Ovary (tissue), 9 donors: Measurements from ENCODE around the gene MFF. TPM values are rescaled to one million over a fixed set of nuclear protein-coding genes. Genes with fewer than 3 reads are reported as not detected.

Experiments used
- DNase-seq, 5 donors: peaks; one replicate each; pipeline ENCODE4 v3.0.0-alpha.2; 2019 to 2020
- H3K27ac ChIP-seq, 2 donors: fragments of 200-600 bp; one replicate each; pipeline versions ENCODE4 v1.5.1 to v1.8.0; 2019 to 2022
- H3K27me3 ChIP-seq: fragments of 200-600 bp; one replicate; pipeline ENCODE4 v1.8.0; 2022
- H3K36me3 ChIP-seq: fragments of 200-600 bp; sonication (generic); one replicate; pipeline ENCODE4 v1.5.1; 2019
- H3K4me1 ChIP-seq: one replicate; pipeline ENCODE4 v1.8.1; 2013; ENCODE audit warnings: mild to moderate bottlenecking, moderate library complexity; ENCODE audit not compliant: insufficient read depth
- H3K4me3 ChIP-seq: fragments of 200-600 bp; sonication (generic); one replicate; pipeline ENCODE4 v1.5.1; 2017
- H3K9me3 ChIP-seq, 2 donors: fragments of 200-600 bp in 1 of 2; sonication (generic) in 1 of 2; one replicate each; pipeline versions ENCODE4 v1.5.1 to v1.8.1; 2013 to 2019; ENCODE audit warnings: mild to moderate bottlenecking in 1 of 2, moderate library complexity in 1 of 2
- EP300 ChIP-seq: sonication (generic); formaldehyde crosslinking; IDR thresholded peaks from one replicate; pipeline ENCODE4 v1.6.1; 2017; ENCODE audit warnings: antibody characterized with exemption
- POLR2A ChIP-seq: fragments of 450-650 bp; IDR thresholded peaks from one replicate; pipeline ENCODE4 v1.6.1; 2017; ENCODE audit warnings: antibody characterized with exemption, mild to moderate bottlenecking, moderate library complexity
- WGBS, 3 donors: extraction: QIAGEN DNeasy Blood & Tissue Kit in 1 of 3; methylation state at CpG; one replicate each; pipeline versions ENCODE4 v1.1.5 to v1.1.7; 2013 to 2017; 5-methylcytosine and 5-hydroxymethylcytosine counted together
- intact Hi-C, 4 donors: fragments of 100-400 bp; cut with DNase I; formaldehyde crosslinking; loops; one replicate each; pipeline versions ENCODE4 v1.11.0 to v1.15.1; 2022 to 2023
- polyA plus RNA-seq, 2 donors: library from polyadenylated mRNA; stranded (reverse); fragments of 200-250 nt in 1 of 2; fragments of 350-450 nt in 1 of 2; fragmentation: Illumina TruSeq in 1 of 2; extraction: RNeasy Lipid Tissue Mini Kit (QIAGEN cat#74804) in 1 of 2; gene quantifications; one replicate each; pipeline ENCODE4 v1.2.3, GENCODE V29; 2013 to 2014
- total RNA-seq, 7 donors: library from RNA; depleted of rRNA in 2 of 7; stranded (reverse); fragments of >200 nt in 2 of 7; fragmentation: NEBNext Ultra II Directional in 3 of 7; extraction: Animal tissue kit (Norgen Biotek cat#: 25700) in 3 of 7; gene quantifications; one replicate each; pipeline versions ENCODE4 v1.1.0 to v1.2.4, GENCODE V29; 2016 to 2023
- TF ChIP-seq, protein P1 (sequence below), 3 donors: fragments of 450-650 bp in 2 of 3; fragments of 200-600 bp in 1 of 3; IDR thresholded peaks; one replicate each; pipeline versions ENCODE4 v1.5.1 to v1.8.0; 2016 to 2022; ENCODE audit warnings: antibody characterized with exemption in 3 of 3, mild to moderate bottlenecking in 1 of 3
- donor health status: DM: no; HTN: no; CAD: no; lungs with moderate emphysema.
- donor health status: DM: no; HTN: no; CAD: no.
- donor health status: Bipolar disorder and iron deficiency.
- donor health status: DM: yes; HTN: yes; CAD: no.
- donor health status: DM: no; HTN: no; CAD: no.
- donor health status: DM: yes; HTN: yes; CAD: no.

Gene MFF
- total and polyA plus RNA-seq, 9 donors, result 57.1 to 101 (median 71.0) TPM

DNA sequence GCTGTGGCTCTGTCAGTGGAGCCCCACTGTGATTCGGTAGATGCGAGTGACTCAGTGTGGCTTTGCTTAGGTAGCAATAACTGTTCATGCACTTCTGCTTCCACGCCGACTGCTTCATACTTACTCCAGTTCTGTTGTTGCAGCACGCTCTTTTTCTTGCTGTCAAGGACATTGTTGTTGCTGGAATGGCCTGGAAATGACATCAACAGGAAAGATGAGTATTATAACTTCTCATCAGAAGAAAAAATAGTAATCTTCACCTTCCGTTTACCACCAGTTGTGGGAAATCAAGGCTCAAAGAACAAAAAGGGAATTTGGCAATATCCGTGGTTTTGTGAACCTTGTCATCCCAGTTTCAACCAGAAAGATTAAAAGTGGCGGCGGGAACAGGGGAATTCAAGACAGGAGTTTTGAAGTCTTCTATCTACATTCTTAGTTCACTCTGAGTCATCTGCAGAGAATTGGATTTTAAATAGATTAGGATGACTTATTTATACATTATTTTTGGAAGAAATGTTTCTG lies 45.8 kb downstream of the MFF start:
- Histone ChIP-seq H3K9me3 (no peaks in the 10 kb centered on the region), H3K27ac (no peak overlapping the region), H3K4me3 (no peak overlapping the region), H3K4me1 (no peaks in the 10 kb centered on the region), H3K27me3 (no peaks in the 10 kb centered on the region), H3K36me3 (no peaks in the 10 kb centered on the region)
- DNase-seq, result no peak
- TF ChIP-seq POLR2A, result no peak
- TF ChIP-seq, protein P1, sequence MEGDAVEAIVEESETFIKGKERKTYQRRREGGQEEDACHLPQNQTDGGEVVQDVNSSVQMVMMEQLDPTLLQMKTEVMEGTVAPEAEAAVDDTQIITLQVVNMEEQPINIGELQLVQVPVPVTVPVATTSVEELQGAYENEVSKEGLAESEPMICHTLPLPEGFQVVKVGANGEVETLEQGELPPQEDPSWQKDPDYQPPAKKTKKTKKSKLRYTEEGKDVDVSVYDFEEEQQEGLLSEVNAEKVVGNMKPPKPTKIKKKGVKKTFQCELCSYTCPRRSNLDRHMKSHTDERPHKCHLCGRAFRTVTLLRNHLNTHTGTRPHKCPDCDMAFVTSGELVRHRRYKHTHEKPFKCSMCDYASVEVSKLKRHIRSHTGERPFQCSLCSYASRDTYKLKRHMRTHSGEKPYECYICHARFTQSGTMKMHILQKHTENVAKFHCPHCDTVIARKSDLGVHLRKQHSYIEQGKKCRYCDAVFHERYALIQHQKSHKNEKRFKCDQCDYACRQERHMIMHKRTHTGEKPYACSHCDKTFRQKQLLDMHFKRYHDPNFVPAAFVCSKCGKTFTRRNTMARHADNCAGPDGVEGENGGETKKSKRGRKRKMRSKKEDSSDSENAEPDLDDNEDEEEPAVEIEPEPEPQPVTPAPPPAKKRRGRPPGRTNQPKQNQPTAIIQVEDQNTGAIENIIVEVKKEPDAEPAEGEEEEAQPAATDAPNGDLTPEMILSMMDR (IDR thresholded peaks at IDR 0.05), result no peak
- no peak for TF ChIP-seq EP300
- 40 to 61% (median 42%) methylated on average over 9 of the region's 9 CpGs for WGBS, 3 donors
- intact Hi-C loops, result no loop called here

DNA sequence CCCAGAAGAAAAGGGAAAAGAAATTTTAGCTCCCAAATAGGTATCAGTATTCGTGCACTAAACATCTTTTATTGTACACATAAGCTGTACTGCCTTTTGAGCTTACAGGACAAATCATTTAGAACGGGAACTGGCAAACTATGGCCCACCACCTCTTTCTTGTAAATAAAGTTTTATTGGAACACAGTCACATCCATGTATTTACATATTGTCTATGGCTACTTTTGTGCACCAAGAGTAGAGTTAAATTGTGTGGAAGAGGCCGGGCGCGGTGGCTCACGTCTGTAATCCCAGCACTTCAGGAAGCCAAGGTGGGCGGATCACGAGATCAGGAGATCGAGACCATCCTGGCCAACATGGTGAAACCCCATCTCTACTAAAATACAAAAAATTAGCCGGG lies 48.3 kb downstream of the MFF start:
- H3K4me1 ChIP-seq, result no peaks in the 10 kb centered on the region
- WGBS, 3 donors, result 91 to 93% (median 92%) methylated on average over 10 of the region's 10 CpGs
- no peak for TF ChIP-seq POLR2A
- no peak for TF ChIP-seq EP300
- TF ChIP-seq, protein P1 (IDR thresholded peaks at IDR 0.05), result no peak

DNA sequence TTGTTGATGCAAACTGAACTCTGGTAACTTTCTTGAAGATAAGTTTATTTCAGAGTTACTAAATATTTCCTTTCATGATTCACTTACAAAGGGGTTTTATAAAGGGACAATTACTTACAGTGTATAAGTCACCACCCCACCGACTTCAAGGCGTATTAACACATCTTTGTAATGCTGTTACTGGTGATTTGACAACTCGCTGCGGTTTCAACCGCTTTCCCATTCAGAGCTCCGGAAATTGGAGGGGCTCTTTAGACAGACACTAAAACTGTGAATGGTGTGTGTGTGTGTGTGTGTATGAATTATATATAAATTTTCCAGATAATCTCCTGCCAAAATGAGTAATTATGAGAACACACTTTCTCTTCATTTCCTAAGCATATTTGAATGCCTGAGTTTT lies 49.1 kb downstream of the MFF start:
- no peak for DNase-seq
- H3K4me3 ChIP-seq, result no peak overlapping the region
- WGBS, 3 donors, result 50 to 61% (median 58%) methylated on average over 6 of the region's 6 CpGs
- no peaks in the 10 kb centered on the region for H3K27me3 ChIP-seq
- H3K9me3 ChIP-seq, result no peaks in the 10 kb centered on the region
- no peaks in the 10 kb centered on the region for H3K36me3 ChIP-seq
- H3K4me1 ChIP-seq, result no peaks in the 10 kb centered on the region
- H3K27ac ChIP-seq, result no peak overlapping the region
- intact Hi-C loops, result no loop called here
- TF ChIP-seq, protein P1 (IDR thresholded peaks at IDR 0.05), result no peak
- TF ChIP-seq POLR2A (no peak), EP300 (no peak)

More for the DNA sequence above, 48.3 kb downstream of the MFF start:
- no peaks in the 10 kb centered on the region for H3K9me3 ChIP-seq
- H3K36me3 ChIP-seq, result no peaks in the 10 kb centered on the region
- intact Hi-C loops, result no loop called here
- no peak for DNase-seq
- no peak overlapping the region for H3K4me3 ChIP-seq
- no peak overlapping the region for H3K27ac ChIP-seq
- no peaks in the 10 kb centered on the region for H3K27me3 ChIP-seq

DNA sequence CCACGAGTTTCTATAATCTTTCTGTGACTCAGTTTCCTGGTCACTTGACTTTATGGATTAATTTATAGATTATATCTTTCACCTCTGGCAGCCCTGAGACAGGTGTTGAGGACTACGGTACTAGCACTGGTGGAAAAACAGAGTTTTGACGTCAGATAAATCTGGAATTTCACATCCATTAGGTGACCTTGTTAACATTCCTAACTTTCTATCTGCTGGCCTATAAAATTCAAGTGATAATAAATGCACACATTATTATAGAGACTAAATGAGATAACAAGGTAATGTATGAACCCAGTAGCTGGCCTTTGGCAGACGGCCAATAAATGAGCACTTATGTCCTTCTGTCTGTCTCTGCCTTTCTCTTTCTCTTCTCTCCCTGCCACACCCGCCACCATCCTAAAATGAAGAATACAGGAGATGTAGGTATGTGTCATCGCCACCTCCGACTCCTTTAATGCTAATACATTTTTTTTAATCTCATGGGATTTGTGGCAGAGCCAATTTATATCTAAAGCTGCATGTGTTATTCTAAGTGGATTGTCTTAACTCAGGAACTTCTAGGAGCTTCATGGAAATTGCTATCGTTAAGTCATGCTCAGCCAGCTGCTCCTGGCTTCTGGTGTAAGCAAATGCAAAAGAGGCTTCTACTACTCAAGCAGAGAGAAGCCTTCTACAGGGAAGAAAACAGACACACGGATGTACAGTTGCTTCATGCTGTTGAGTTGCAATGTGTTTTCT lies 51.8 kb downstream of the MFF start:
- intact Hi-C loops, result no loop called here
- no peak for DNase-seq
- Histone ChIP-seq H3K4me3 (no peak overlapping the region), H3K36me3 (no peaks in the 10 kb centered on the region), H3K27me3 (no peaks in the 10 kb centered on the region), H3K9me3 (no peaks in the 10 kb centered on the region), H3K4me1 (no peaks in the 10 kb centered on the region), H3K27ac (no peak overlapping the region)
- TF ChIP-seq POLR2A (no peak), EP300 (no peak)
- TF ChIP-seq, protein P1 (IDR thresholded peaks at IDR 0.05), result no peak
- WGBS, 3 donors, result 58 to 64% (median 59%) methylated on average over 9 of the region's 9 CpGs
